PC-3 (cell line): Measurements from ENCODE around the gene RUFY1.

Experiments
- CTCF ChIP-seq: fragments of 300-600 bp; sonication (generic); conservative IDR thresholded peaks from 2 replicates; pipeline ENCODE4 v1.5.1; 2017; ENCODE audit warnings: antibody characterized with exemption, low read depth, mild to moderate bottlenecking, low read length
- EZH2 ChIP-seq: fragments of 300-600 bp; sonication (generic); IDR thresholded peaks from one replicate; pipeline ENCODE4 v1.6.1; 2017; ENCODE audit warnings: antibody characterized with exemption, mild to moderate bottlenecking, low read length; ENCODE audit not compliant: unreplicated experiment

GRCh38 chr5:179564526-179564925, 14.2 kb downstream of the RUFY1 start:
- TF ChIP-seq EZH2 (no peak), CTCF (no peak)
